ENCODE measurements around the gene ATRNL1.
"Not testable (repeated sequence)": the region's sequence is repeated elsewhere in the genome, so short reads cannot be mapped to it uniquely, and the experiment has no call there.

Gene ATRNL1

GRCh38 chr10:115103700-115104099 lies 10.5 kb downstream of the ATRNL1 start:
- H3K4me3 ChIP-seq (replicated peaks; ENCODE audit: low read depth, low read length): no peak overlapping the region
- TF ChIP-seq, protein P1, sequence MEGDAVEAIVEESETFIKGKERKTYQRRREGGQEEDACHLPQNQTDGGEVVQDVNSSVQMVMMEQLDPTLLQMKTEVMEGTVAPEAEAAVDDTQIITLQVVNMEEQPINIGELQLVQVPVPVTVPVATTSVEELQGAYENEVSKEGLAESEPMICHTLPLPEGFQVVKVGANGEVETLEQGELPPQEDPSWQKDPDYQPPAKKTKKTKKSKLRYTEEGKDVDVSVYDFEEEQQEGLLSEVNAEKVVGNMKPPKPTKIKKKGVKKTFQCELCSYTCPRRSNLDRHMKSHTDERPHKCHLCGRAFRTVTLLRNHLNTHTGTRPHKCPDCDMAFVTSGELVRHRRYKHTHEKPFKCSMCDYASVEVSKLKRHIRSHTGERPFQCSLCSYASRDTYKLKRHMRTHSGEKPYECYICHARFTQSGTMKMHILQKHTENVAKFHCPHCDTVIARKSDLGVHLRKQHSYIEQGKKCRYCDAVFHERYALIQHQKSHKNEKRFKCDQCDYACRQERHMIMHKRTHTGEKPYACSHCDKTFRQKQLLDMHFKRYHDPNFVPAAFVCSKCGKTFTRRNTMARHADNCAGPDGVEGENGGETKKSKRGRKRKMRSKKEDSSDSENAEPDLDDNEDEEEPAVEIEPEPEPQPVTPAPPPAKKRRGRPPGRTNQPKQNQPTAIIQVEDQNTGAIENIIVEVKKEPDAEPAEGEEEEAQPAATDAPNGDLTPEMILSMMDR (IDR thresholded peaks at IDR 0.05; ENCODE audit: low read length, missing control alignments): no peak
- DNase-seq (ENCODE audit: low read depth): no peak

GRCh38 chr10:115105411-115105810 lies 12.2 kb downstream of the ATRNL1 start:
- not testable (repeated sequence) for H3K4me3 ChIP-seq (replicated peaks; ENCODE audit: low read depth, low read length); DNase-seq (ENCODE audit: low read depth)

DNA sequence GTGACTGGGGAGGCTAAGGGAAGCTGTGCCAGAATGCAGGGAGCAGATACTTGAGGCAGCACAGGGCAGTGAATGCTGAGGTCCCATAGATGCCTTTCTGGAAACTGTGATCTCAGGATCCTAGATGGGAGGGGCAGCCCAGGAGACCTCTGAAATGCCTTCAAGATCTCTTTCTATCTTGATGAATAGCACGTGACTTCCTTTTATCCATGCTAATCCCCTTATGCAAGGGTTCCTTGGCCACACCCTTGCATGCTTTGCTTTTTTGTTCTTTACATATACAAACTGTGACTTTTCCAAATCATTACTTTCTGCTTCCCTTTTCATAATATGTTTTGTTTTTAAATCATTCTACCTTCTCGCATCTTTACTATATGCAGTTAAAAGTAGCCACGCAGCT lies 14.7 kb downstream of the ATRNL1 start:
- TF ChIP-seq, protein P1 (IDR thresholded peaks at IDR 0.05; ENCODE audit: low read length, missing control alignments): no peak
- no peak for DNase-seq (ENCODE audit: low read depth)
- H3K4me3 ChIP-seq (replicated peaks; ENCODE audit: low read depth, low read length): no peak overlapping the region

- TF ChIP-seq, protein P1 (IDR thresholded peaks at IDR 0.05; ENCODE audit: low read length, missing control alignments): no peak
- no peak for DNase-seq (ENCODE audit: low read depth)
- H3K4me3 ChIP-seq (replicated peaks; ENCODE audit: low read depth, low read length): no peak overlapping the region
Observed at GRCh38 chr10:115117301-115117700, 24.1 kb downstream of the ATRNL1 start.

DNA sequence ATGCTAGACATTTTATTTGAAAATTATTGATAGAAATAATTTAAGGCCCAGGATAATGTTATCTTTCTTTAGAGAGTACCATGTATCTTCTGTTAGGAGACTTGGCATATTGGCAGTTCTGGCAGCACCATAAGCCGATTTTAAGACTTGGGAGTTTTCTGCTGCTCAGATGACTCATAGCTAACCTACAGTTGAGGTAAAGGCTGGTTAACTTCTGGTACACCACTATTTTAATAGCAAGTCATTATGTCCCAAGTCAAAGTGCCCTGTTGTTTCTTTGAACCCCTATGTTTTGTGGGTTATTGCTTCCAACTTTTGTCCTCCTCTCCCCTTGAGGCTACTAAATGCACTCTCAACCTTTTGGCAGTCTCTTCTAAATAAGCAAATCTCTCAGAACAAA lies 25.2 kb downstream of the ATRNL1 start:
- no peak for DNase-seq (ENCODE audit: low read depth)
- TF ChIP-seq, protein P1 (IDR thresholded peaks at IDR 0.05; ENCODE audit: low read length, missing control alignments): no peak
- no peak overlapping the region for H3K4me3 ChIP-seq (replicated peaks; ENCODE audit: low read depth, low read length)

GRCh38 chr10:115125505-115125904 lies 32.3 kb downstream of the ATRNL1 start:
- TF ChIP-seq, protein P1 (IDR thresholded peaks at IDR 0.05; ENCODE audit: low read length, missing control alignments): no peak
- no peak for DNase-seq (ENCODE audit: low read depth)
- H3K4me3 ChIP-seq (replicated peaks; ENCODE audit: low read depth, low read length): no peak overlapping the region

- DNase-seq (ENCODE audit: low read depth): peak; percentile 62
- H3K4me3 ChIP-seq (replicated peaks; ENCODE audit: low read depth, low read length): no peak overlapping the region
- TF ChIP-seq, protein P1 (IDR thresholded peaks at IDR 0.05; ENCODE audit: low read length, missing control alignments): peak; percentile 16
Observed at GRCh38 chr10:115129752-115130151, 36.6 kb downstream of the ATRNL1 start.

Data from fibroblast of pulmonary artery (primary cell).